GM12875 (cell line): ENCODE measurements around the gene DNMT3A.

ENCODE experiments used
- H3K4me3 ChIP-seq: one replicate; pipeline ENCODE4 v1.5.1; 2011; ENCODE audit warnings: low read depth, low read length, control low read depth
- CTCF ChIP-seq: IDR thresholded peaks from 2 replicates; pipeline ENCODE4 v1.5.1; 2011; ENCODE audit warnings: low read depth, mild to moderate bottlenecking, control low read depth, inconsistent platforms, low read length, moderate library complexity, borderline replicate concordance; ENCODE audit not compliant: insufficient read depth

The DNMT3A gene

GRCh38 chr2:25339211-25339674 lies 2.5 kb downstream of the DNMT3A start:
- no peak overlapping the region for H3K4me3 ChIP-seq
- no peak for TF ChIP-seq CTCF

GRCh38 chr2:25338401-25338800 lies 3.3 kb downstream of the DNMT3A start:
- H3K4me3 ChIP-seq, result no peak overlapping the region
- no peak for TF ChIP-seq CTCF

GRCh38 chr2:25337891-25338290 lies 3.8 kb downstream of the DNMT3A start:
- TF ChIP-seq CTCF, result no peak
- H3K4me3 ChIP-seq, result no peak overlapping the region

- no peak for TF ChIP-seq CTCF
These were observed 4.4 kb downstream of the DNMT3A start for GRCh38 chr2:25337276-25337675.

GRCh38 chr2:25336383-25336841 lies 5.3 kb downstream of the DNMT3A start:
- no peak overlapping the region for H3K4me3 ChIP-seq
- TF ChIP-seq CTCF, result no peak

More at GRCh38 chr2:25337276-25337675, 4.4 kb downstream of the DNMT3A start:
- H3K4me3 ChIP-seq, result no peak overlapping the region

- H3K4me3 ChIP-seq, result no peak overlapping the region
- TF ChIP-seq CTCF, result no peak
These were observed 5.8 kb downstream of the DNMT3A start for GRCh38 chr2:25335971-25336370.

GRCh38 chr2:25335204-25335603 lies 6.5 kb downstream of the DNMT3A start:
- H3K4me3 ChIP-seq, result no peak overlapping the region
- TF ChIP-seq CTCF, result no peak
